ENCODE data around the gene TXNDC11.
"Not testable (repeated sequence)": the region's sequence is repeated elsewhere in the genome, so short reads cannot be mapped to it uniquely, and the experiment has no call there.

The TXNDC11 gene, protein sequence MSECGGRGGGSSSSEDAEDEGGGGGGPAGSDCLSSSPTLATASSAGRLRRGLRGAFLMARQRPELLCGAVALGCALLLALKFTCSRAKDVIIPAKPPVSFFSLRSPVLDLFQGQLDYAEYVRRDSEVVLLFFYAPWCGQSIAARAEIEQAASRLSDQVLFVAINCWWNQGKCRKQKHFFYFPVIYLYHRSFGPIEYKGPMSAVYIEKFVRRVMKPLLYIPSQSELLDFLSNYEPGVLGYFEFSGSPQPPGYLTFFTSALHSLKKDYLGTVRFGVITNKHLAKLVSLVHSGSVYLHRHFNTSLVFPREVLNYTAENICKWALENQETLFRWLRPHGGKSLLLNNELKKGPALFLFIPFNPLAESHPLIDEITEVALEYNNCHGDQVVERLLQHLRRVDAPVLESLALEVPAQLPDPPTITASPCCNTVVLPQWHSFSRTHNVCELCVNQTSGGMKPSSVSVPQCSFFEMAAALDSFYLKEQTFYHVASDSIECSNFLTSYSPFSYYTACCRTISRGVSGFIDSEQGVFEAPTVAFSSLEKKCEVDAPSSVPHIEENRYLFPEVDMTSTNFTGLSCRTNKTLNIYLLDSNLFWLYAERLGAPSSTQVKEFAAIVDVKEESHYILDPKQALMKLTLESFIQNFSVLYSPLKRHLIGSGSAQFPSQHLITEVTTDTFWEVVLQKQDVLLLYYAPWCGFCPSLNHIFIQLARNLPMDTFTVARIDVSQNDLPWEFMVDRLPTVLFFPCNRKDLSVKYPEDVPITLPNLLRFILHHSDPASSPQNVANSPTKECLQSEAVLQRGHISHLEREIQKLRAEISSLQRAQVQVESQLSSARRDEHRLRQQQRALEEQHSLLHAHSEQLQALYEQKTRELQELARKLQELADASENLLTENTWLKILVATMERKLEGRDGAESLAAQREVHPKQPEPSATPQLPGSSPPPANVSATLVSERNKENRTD

DNA sequence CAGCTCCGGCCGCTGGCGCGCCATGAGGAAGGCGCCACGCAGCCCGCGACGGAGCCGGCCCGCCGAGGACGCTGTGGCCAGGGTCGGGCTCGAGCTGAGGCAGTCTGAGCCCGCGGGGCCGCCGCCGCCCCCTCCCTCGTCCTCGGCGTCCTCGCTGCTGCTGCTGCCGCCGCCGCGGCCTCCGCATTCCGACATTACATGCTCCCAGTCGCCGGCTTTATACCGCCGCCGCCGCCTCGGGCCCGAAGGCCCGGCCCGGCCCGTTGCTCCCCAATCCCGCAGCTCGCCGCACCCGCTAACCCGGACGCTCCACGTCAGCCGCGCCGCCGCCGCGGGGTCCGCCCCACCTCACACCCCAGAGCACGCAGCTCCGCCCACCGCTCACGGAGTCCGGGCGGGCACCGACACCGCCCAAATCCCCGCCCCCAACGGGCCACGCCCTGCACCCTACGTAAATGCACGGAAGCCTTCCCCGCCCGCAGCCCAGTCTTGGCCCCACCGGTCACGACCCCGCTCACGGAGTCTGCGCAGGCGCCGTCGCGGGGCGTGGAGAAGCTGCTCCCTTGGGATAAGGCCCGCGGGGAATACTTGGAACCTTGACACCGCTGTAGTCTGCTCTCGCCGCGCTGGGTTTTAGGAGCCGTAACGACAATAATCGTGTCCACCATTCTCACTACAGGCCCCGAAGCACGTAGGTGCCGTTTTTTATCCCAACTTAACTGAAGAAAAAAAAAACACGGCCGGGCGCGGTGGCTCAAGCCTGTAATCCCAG is at the start of gene TXNDC11:
TSS of gene TXNDC11 (minus strand) at position 322 of the 772 bp plus-strand sequence. CDS start at position 195, 127 bp downstream.
- TF ChIP-seq, protein P1, sequence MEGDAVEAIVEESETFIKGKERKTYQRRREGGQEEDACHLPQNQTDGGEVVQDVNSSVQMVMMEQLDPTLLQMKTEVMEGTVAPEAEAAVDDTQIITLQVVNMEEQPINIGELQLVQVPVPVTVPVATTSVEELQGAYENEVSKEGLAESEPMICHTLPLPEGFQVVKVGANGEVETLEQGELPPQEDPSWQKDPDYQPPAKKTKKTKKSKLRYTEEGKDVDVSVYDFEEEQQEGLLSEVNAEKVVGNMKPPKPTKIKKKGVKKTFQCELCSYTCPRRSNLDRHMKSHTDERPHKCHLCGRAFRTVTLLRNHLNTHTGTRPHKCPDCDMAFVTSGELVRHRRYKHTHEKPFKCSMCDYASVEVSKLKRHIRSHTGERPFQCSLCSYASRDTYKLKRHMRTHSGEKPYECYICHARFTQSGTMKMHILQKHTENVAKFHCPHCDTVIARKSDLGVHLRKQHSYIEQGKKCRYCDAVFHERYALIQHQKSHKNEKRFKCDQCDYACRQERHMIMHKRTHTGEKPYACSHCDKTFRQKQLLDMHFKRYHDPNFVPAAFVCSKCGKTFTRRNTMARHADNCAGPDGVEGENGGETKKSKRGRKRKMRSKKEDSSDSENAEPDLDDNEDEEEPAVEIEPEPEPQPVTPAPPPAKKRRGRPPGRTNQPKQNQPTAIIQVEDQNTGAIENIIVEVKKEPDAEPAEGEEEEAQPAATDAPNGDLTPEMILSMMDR (IDR thresholded peaks at IDR 0.05; ENCODE audit: low read depth, low read length), result no peak
- peak within 1 kb of the TSS; percentile 88 to 89 for H3K4me3 ChIP-seq (replicated peaks in 1 of 2; ENCODE audit: low read depth in 2 of 2, low read length in 2 of 2)
- peak; percentile 99 to 100 for DNase-seq (ENCODE audit: low read depth in 2 of 2)

- no peak overlapping the region for H3K4me3 ChIP-seq (replicated peaks in 1 of 2; ENCODE audit: low read depth in 2 of 2, low read length in 2 of 2)
- no peak for DNase-seq (ENCODE audit: low read depth in 2 of 2)
- TF ChIP-seq, protein P1 (IDR thresholded peaks at IDR 0.05; ENCODE audit: low read depth, low read length), result no peak
Measured at GRCh38 chr16:11791144-11791828, 48.6 kb upstream of the TXNDC11 start.

GRCh38 chr16:11788914-11789313 is 46.3 kb upstream of the TXNDC11 start:
- DNase-seq (ENCODE audit: low read depth in 2 of 2), result no peak
- TF ChIP-seq, protein P1 (IDR thresholded peaks at IDR 0.05; ENCODE audit: low read depth, low read length), result no peak
- no peak overlapping the region for H3K4me3 ChIP-seq (replicated peaks in 1 of 2; ENCODE audit: low read depth in 2 of 2, low read length in 2 of 2)

DNA sequence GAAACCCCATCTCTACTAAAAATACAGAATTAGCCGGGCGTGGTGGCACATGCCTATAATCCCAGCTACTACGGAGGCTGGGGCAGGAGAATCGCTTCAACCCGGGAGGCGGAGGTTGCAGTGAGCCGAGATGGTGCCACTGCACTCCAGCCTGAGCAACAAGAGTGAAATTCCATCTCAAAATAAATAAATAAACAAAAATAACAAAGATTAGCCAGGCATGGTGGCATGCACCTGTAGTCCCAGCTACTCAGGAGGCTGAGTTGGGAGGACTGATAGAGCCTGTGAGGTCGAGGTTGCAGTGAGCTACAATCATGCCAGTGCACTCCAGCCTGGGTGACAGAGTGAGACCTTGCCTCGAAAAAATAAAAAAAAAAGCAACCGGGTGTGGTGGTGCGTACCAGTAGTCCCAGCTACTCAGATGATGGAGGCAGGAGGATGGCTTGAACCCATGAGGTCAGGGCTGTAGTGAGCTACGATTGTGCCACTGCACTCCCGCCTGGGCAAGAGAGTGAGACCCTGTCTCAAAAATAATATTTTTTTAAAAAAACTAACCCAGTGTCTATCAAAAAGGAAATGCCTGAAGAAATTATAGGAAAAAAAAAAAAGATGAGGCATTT is 42.4 kb upstream of the TXNDC11 start:
- DNase-seq (ENCODE audit: low read depth in 2 of 2); H3K4me3 ChIP-seq (replicated peaks in 1 of 2; ENCODE audit: low read depth in 2 of 2, low read length in 2 of 2): not testable (repeated sequence)

- DNase-seq (ENCODE audit: low read depth in 2 of 2), result not testable (repeated sequence)
Measured at GRCh38 chr16:11784381-11784780, 41.7 kb upstream of the TXNDC11 start.

GRCh38 chr16:11784038-11784369 is 41.3 kb upstream of the TXNDC11 start:
- TF ChIP-seq, protein P1 (IDR thresholded peaks at IDR 0.05; ENCODE audit: low read depth, low read length), result no peak
- no peak overlapping the region for H3K4me3 ChIP-seq (replicated peaks in 1 of 2; ENCODE audit: low read depth in 2 of 2, low read length in 2 of 2)
- DNase-seq (ENCODE audit: low read depth in 2 of 2), result no peak

More at GRCh38 chr16:11784381-11784780, 41.7 kb upstream of the TXNDC11 start:
- not testable (repeated sequence) for H3K4me3 ChIP-seq (replicated peaks in 1 of 2; ENCODE audit: low read depth in 2 of 2, low read length in 2 of 2)
